Ishikawa (cell line): ENCODE data around the gene MEF2C.

ENCODE experiments used
- CEBPB ChIP-seq: IDR thresholded peaks from 2 replicates; pipeline ENCODE4 v1.6.1; 2012
- CREB1 ChIP-seq: IDR thresholded peaks from 2 replicates; pipeline ENCODE4 v1.6.1; 2012; ENCODE audit warnings: low read depth
- EGR1 ChIP-seq: IDR thresholded peaks from 2 replicates; pipeline ENCODE4 v1.6.1; 2012
- EP300 ChIP-seq: IDR thresholded peaks from 2 replicates; pipeline ENCODE4 v1.6.1; 2012; ENCODE audit warnings: borderline replicate concordance
- FOXM1 ChIP-seq: IDR thresholded peaks from 2 replicates; pipeline ENCODE4 v1.6.1; 2012; ENCODE audit warnings: low read depth, borderline replicate concordance
- MAX ChIP-seq: IDR thresholded peaks from 2 replicates; pipeline ENCODE4 v1.6.1; 2012
- NFIC ChIP-seq: IDR thresholded peaks from 2 replicates; pipeline ENCODE4 v1.6.1; 2012
- RAD21 ChIP-seq: IDR thresholded peaks from 2 replicates; pipeline ENCODE4 v1.6.1; 2012; ENCODE audit warnings: low read depth
- TAF1 ChIP-seq: IDR thresholded peaks from 2 replicates; pipeline ENCODE4 v1.6.1; 2012; ENCODE audit warnings: low read depth, mild to moderate bottlenecking
- TCF12 ChIP-seq: IDR thresholded peaks from 2 replicates; pipeline ENCODE4 v1.6.1; 2012; ENCODE audit warnings: low read depth
- TEAD4 ChIP-seq: IDR thresholded peaks from 2 replicates; pipeline ENCODE4 v1.6.1; 2012
- USF1 ChIP-seq: IDR thresholded peaks from 2 replicates; pipeline ENCODE4 v1.6.1; 2012
- YY1 ChIP-seq: IDR thresholded peaks from 2 replicates; pipeline ENCODE4 v1.6.1; 2012; ENCODE audit warnings: low read depth
- ZBTB7A ChIP-seq: IDR thresholded peaks from 2 replicates; pipeline ENCODE4 v1.6.1; 2012; ENCODE audit warnings: low read depth
- TF ChIP-seq, protein P1 (sequence below): IDR thresholded peaks from 2 replicates; pipeline ENCODE4 v1.6.1; 2012; ENCODE audit warnings: low read depth, mild to moderate bottlenecking

The MEF2C gene

DNA sequence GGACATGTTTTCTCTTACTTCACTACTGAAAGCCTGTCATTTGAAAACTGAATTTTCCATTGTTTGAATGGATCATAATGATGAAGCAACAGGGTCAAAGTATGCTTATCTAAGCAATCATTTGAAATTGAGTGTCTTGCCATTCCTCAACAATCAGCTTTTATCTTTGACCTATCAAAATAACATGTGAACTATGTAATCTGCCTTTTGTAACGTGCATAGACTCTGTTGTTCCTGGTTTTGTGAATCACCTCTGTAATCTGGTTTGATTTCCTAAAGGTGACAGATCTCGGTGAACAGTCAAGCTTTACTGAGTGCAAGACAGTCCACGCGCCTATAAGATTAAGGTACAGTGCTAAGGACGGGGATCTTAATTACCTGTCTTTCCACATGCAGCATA is 3.3 kb downstream of the MEF2C start:
- no peak for TF ChIP-seq EGR1
- TF ChIP-seq NFIC, result no peak

DNA sequence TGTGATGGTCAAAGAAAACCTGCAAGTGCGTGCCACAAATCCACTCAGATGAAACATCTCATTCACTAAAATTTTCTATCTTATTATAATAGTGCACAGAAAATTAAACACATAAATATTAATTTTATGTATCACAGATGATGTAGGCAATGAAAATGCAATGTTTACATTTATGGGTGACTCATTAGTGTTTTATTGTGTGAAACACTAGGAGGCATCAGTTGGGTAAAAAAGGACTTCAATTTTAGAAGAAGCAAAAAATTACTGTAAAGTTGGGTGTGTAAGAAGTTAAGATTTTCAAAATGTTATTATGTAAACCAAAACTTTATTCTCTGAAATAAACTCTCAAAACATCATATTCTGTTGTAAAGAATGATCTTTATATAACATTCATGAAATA is 4.0 kb downstream of the MEF2C start:
- no peak for TF ChIP-seq TCF12

GRCh38 chr5:88877826-88878225 is 5.2 kb downstream of the MEF2C start:
- no peak for TF ChIP-seq YY1
- no peak for TF ChIP-seq CEBPB
- no peak for TF ChIP-seq TEAD4
- no peak for TF ChIP-seq USF1
- TF ChIP-seq EP300, result no peak
- no peak for TF ChIP-seq CREB1
- TF ChIP-seq MAX, result no peak
- no peak for TF ChIP-seq ZBTB7A
- no peak for TF ChIP-seq NFIC
- no peak for TF ChIP-seq EGR1
- TF ChIP-seq TAF1, result no peak
- TF ChIP-seq, protein P1, sequence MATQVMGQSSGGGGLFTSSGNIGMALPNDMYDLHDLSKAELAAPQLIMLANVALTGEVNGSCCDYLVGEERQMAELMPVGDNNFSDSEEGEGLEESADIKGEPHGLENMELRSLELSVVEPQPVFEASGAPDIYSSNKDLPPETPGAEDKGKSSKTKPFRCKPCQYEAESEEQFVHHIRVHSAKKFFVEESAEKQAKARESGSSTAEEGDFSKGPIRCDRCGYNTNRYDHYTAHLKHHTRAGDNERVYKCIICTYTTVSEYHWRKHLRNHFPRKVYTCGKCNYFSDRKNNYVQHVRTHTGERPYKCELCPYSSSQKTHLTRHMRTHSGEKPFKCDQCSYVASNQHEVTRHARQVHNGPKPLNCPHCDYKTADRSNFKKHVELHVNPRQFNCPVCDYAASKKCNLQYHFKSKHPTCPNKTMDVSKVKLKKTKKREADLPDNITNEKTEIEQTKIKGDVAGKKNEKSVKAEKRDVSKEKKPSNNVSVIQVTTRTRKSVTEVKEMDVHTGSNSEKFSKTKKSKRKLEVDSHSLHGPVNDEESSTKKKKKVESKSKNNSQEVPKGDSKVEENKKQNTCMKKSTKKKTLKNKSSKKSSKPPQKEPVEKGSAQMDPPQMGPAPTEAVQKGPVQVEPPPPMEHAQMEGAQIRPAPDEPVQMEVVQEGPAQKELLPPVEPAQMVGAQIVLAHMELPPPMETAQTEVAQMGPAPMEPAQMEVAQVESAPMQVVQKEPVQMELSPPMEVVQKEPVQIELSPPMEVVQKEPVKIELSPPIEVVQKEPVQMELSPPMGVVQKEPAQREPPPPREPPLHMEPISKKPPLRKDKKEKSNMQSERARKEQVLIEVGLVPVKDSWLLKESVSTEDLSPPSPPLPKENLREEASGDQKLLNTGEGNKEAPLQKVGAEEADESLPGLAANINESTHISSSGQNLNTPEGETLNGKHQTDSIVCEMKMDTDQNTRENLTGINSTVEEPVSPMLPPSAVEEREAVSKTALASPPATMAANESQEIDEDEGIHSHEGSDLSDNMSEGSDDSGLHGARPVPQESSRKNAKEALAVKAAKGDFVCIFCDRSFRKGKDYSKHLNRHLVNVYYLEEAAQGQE, result no peak
- TF ChIP-seq FOXM1, result no peak
- no peak for TF ChIP-seq RAD21
- TF ChIP-seq TCF12, result no peak

DNA sequence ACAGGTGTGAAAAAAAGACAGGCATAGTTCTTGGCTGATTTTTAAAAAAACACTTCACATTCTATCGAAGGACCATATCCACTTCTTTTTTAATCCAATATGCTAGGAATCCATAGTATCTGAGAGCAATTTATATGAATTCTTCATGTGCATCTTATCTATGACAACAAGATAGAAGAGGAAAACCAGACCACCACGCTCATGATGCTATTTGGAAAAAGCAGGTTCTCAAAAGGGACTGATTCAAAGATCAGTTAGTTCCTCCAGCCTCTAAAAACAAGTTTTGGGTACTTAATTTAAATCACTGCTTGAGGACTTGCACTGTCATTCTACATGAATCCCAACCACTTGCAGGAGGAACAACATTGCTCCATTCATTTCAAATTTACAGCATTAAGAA is 6.3 kb downstream of the MEF2C start:
- no peak for TF ChIP-seq RAD21
- no peak for TF ChIP-seq FOXM1
- TF ChIP-seq YY1, result no peak
- TF ChIP-seq NFIC, result no peak
- no peak for TF ChIP-seq EGR1
- TF ChIP-seq TCF12, result no peak
- TF ChIP-seq ZBTB7A, result no peak

GRCh38 chr5:88875341-88876234 is 7.4 kb downstream of the MEF2C start:
- TF ChIP-seq CREB1, result no peak
- no peak for TF ChIP-seq USF1
- no peak for TF ChIP-seq CEBPB
- no peak for TF ChIP-seq EP300
- TF ChIP-seq FOXM1, result no peak
- no peak for TF ChIP-seq TEAD4
- no peak for TF ChIP-seq NFIC
- TF ChIP-seq, protein P1, result no peak
- TF ChIP-seq YY1, result no peak
- TF ChIP-seq ZBTB7A, result no peak
- no peak for TF ChIP-seq TCF12
- no peak for TF ChIP-seq TAF1
- TF ChIP-seq MAX, result no peak
- TF ChIP-seq RAD21, result no peak
- no peak for TF ChIP-seq EGR1

- TF ChIP-seq USF1, result no peak
- TF ChIP-seq RAD21, result no peak
- TF ChIP-seq, protein P1, result no peak
- no peak for TF ChIP-seq NFIC
- no peak for TF ChIP-seq TEAD4
- no peak for TF ChIP-seq EP300
Measured at GRCh38 chr5:88873447-88873846, 9.5 kb downstream of the MEF2C start.
